Left forelimb (tissue), 1 donor: ENCODE data around the gene QSOX2.
A peak's percentile ranks its signal among the peaks of the same experiment; 100 is the strongest.

ENCODE experiments used
- DNase-seq: peaks from one replicate; pipeline ENCODE4 v3.0.0-alpha.2; 2018; ENCODE audit warnings: low spot score

QSOX2 gene, protein sequence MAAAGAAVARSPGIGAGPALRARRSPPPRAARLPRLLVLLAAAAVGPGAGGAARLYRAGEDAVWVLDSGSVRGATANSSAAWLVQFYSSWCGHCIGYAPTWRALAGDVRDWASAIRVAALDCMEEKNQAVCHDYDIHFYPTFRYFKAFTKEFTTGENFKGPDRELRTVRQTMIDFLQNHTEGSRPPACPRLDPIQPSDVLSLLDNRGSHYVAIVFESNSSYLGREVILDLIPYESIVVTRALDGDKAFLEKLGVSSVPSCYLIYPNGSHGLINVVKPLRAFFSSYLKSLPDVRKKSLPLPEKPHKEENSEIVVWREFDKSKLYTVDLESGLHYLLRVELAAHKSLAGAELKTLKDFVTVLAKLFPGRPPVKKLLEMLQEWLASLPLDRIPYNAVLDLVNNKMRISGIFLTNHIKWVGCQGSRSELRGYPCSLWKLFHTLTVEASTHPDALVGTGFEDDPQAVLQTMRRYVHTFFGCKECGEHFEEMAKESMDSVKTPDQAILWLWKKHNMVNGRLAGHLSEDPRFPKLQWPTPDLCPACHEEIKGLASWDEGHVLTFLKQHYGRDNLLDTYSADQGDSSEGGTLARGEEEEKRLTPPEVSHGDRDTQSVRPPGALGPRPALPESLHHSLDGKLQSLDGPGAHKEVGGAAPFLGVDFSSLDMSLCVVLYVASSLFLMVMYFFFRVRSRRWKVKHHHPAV

GRCh38 chr9:136245219-136246150 is at the start of gene QSOX2:
Gene QSOX2, minus strand, starts transcription at chr9:136245812. Its CDS starts 9 bp downstream, at chr9:136245803.
- DNase-seq = peak; percentile 91

- no peak for DNase-seq
Measured at GRCh38 chr9:136295055-136295454, 49.4 kb upstream of the QSOX2 start.

DNA sequence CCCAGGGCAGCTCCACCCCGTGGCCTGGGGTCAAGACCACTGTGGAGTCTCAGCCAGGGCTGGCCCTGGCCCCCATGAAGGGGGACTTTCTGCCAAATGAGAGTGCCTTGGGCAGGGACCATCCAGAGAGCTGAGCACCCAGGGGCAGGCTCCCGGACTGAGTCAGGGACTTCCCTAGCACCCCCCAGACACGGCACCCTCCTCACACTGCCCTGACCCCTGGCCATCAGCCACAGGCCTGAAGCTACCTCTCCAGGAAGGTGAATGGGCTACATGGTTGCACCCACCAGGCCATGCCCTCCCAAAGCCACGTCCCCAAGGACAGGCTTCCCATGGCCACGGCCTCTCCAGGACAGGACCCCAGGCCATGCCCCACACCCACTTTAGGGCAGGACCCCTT is 48.8 kb upstream of the QSOX2 start:
- no peak for DNase-seq

- DNase-seq = no peak
Measured at GRCh38 chr9:136293476-136294077, 48.0 kb upstream of the QSOX2 start.

DNA sequence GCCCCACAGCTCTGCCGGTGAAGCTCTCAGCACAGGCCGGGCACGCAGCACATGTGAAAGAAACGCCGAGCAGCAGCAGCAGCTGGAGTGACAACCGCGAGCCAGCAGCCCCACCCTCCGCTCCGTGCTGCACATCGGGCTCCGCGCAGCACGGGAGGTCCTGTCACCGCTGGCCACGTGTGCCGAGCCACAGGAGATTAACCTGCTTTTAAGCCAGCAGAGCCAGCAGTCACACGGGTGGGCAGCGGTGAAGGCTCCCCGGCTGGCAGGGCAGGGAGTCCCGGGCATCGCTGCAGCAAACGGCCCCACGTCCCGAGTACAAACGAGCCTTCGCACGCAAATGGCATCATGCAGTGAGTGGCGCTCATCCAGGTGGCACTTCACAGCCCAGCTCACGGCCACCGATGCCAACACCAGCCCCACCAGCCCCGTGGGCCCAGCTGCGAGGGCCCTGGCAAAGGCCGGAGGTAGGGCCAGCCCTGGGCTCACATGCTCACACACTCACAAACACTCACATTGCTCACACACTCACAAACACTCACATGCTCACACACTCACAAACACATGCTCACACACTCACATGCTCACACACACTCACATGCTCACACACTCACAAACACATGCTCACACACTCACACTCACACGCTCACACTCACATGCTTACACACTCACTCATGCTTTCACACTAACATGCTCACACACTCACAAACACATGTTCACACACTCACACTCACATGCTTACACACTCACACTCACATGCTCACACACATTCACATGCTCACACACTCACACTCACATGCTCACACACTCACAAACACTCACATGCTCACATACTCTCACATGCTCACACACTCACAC is 47.2 kb upstream of the QSOX2 start:
- no peak for DNase-seq

- DNase-seq = no peak
Measured at GRCh38 chr9:136292026-136292538, 46.5 kb upstream of the QSOX2 start.

GRCh38 chr9:136291306-136292025 is 45.9 kb upstream of the QSOX2 start:
- DNase-seq = no peak

- DNase-seq = no peak
Measured at GRCh38 chr9:136290508-136291000, 44.9 kb upstream of the QSOX2 start.

DNA sequence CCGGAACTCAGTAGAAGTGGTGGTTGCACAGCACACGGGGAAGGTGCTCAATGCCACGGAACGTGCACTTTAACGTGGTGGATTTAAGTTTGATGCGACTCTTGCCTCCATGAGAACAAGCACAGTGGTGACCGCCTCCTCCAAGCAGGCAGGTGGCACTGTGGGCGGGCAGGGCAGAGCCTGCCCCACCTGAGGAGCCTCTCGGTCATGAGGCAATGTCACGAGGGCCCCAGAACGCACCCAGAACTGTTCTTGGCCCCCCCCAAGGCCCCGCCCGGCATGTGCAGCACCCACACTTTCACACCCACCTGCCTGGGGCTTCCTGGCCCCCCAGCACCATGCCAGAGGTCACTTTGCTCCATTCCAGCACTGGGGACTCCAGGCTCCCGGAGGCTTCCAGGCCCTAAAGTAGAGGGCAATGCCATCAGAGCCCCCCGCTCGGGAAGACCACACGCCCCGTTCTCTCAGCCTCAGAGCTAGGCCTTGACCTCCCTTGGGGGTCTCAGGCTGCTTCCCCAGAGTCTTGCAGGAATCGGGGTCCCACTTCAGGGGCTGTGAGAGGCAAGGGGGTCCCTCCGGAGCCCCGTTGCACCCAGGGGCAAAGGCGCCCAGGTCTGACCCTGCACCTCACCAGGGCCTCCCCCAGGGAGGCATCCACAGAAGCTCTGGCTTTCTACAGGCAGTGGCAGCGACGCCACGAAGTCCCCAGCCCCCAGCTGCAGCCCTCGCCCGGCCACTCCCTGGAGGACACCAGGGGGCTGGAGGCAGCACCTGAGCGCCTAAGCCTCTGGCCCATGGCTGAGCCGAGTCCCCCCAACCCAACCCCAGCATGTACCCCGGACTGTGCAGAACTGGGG is 44.3 kb upstream of the QSOX2 start:
- no peak for DNase-seq

DNA sequence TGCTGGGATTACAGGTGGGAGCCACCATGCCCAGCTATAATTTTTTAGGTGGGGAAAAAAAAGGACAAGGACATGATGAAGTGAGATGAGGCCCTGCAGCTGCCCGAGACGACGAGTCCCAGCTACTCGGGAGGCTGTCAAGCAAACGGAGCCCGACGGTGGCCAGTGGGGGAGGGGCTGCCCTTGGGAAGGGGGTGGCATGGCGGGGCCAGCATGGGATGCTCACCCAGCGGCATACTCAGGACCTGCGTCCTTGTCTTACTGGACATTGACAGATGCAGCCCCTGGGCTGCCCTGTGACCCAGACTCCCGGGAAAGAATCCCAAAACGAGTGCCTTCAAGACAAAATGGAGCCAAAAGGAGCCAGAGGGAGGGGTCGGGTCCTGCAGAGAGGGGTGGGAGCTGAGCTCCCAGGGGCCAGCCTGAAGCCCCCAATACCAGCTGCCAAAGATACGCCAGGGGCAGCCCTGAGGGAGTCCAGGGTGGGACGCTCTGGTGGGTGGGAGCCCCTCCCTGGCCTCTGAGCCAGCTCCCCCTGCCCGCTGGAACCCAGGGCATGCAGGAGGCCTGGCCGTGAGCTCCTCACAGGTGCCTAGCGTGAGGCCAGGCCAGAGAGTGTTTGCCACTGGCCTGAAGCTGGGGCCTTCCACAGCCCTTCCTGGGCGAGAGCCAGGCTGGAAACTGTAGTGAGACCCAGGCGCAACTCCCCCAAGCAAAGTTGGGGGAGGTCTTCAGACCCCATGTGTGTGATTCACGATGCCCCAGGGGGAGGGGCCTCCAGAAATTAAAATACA is 42.5 kb upstream of the QSOX2 start:
- DNase-seq = no peak

GRCh38 chr9:136286987-136287379 is 41.4 kb upstream of the QSOX2 start:
- no peak for DNase-seq

GRCh38 chr9:136286359-136286986 is 40.9 kb upstream of the QSOX2 start:
- DNase-seq = no peak

DNA sequence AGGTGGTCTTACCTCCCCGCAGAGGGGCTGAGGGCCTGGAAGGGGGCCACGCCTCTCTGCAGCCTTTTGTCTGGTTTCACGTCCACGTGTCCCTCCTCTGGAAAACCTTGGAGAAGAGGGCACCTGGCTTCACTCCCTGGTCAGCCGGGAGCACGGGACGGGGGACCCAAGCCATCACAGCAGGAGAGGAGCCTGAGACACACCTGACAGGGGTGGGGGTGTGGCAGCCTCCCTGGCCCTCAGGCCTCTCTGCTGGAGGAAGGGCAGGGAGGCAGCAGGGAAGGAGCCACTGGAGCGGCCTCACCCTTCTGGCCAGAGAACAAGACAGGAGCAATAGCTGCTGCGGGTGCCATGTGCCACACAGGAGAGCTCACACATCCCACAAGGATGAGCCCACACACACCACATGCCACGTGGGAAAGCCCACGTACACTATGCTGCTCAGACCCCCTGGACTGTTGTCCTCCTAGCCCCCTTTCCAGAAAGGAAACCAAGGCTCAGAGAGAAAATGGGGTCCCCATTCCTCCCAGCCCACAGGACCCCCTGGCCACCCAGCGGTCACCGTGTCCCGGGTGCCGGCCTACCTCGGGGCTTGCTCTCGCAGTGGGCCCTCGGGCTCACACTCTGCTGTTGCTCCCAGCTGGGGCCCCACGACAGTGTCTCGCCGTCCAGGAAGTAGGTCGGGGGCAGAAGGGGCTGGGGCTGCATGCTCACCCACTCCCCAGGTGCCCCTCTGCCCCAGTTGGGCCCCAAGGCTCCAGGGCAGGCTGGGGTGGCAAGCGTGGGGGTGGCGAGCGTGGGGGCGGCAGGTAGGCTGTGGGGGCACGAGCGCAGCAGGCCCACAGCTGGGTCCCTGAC is 40.1 kb upstream of the QSOX2 start:
- DNase-seq = no peak

DNA sequence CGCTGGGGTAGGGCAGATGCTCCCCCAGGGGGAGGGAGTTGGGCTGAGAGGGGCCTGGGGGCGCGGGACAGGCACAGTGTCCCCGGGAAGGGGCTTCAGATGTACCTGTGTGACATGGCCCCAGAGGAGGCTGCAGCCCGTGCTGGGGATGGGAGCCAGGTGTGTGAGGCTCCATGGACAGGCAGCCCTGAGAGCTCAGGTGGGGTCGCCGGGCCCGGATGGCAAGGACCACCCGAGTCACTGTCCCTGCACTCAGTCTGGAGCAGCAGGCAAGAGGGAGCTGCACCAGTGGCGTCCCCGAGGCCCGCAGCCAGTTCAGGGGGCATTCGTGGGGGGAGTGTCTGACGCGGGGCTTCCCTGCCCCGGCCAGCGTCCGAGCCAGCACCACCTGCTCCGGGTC is 39.3 kb upstream of the QSOX2 start:
- DNase-seq = no peak

GRCh38 chr9:136284311-136284710 is 38.7 kb upstream of the QSOX2 start:
- DNase-seq = no peak
